ENCODE data around the gene RBM4B.

DNA sequence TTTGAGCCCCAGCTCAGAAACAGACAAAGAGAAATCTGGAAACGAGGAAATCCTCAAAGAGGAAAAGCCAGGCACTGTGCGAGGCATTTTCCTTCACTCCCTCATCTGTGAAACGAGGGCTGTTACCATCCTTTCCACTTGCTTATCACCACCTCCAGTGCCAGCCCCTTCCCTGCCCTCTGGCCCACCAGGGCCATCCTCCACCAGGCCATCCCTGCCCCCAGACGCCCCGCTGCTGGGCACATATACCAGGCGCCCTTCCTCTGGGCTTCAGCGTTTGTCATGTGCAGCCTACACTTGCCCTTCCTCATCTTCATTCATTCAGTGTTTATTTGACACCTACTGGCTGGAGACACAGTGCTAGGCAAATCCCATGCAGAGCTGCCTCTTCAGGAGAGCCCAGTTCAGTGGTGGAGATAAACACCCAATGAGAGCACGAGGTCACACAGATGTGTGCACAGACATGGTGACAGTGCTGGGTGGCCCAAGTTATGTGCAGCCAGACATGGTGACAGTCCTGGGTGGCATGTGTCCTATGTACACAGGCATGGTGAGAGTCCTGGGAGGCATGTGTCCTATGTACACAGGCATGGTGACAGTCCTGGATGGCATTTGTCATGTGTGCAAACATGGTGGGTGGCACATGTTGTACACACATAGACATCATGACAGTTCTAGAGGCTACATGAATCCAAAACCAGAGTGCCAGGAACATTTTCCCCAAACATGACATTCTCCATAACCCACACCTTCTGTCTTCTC, 41.6 kb upstream of the RBM4B start:
- TF ChIP-seq EZH2 (IDR thresholded peaks at IDR 0.05): no peak
- TF ChIP-seq, protein P1, sequence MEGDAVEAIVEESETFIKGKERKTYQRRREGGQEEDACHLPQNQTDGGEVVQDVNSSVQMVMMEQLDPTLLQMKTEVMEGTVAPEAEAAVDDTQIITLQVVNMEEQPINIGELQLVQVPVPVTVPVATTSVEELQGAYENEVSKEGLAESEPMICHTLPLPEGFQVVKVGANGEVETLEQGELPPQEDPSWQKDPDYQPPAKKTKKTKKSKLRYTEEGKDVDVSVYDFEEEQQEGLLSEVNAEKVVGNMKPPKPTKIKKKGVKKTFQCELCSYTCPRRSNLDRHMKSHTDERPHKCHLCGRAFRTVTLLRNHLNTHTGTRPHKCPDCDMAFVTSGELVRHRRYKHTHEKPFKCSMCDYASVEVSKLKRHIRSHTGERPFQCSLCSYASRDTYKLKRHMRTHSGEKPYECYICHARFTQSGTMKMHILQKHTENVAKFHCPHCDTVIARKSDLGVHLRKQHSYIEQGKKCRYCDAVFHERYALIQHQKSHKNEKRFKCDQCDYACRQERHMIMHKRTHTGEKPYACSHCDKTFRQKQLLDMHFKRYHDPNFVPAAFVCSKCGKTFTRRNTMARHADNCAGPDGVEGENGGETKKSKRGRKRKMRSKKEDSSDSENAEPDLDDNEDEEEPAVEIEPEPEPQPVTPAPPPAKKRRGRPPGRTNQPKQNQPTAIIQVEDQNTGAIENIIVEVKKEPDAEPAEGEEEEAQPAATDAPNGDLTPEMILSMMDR (IDR thresholded peaks at IDR 0.05): no peak

Data from neural progenitor cell (in vitro differentiated cells).